HepG2 (cell line): ENCODE measurements around the gene ZBTB47. TPM values are rescaled to one million over a fixed set of nuclear protein-coding genes. Genes with fewer than 3 reads are reported as not detected.

Experiments used
- AFF4 ChIP-seq: sonication (generic); formaldehyde crosslinking; IDR thresholded peaks from 2 replicates; pipeline ENCODE4 v1.4.0; 2020; ENCODE audit warnings: missing genetic modification reagents
- CBX1 ChIP-seq: IDR thresholded peaks from one replicate; pipeline ENCODE4 v1.6.1; 2016; ENCODE audit warnings: antibody characterized with exemption, low read depth
- MAX ChIP-seq: IDR thresholded peaks from 2 replicates; pipeline ENCODE4 v1.6.1; 2012; ENCODE audit warnings: inconsistent platforms
- ONECUT2 ChIP-seq: sonication (generic); formaldehyde crosslinking; IDR thresholded peaks from 2 replicates; pipeline ENCODE4 v1.4.0; 2020; ENCODE audit warnings: missing genetic modification reagents
- SNAPC2 ChIP-seq: sonication (generic); formaldehyde crosslinking; IDR thresholded peaks from 2 replicates; pipeline ENCODE4 v1.8.1; 2022; ENCODE audit warnings: mild to moderate bottlenecking, missing genetic modification reagents
- ZBTB26 ChIP-seq: IDR thresholded peaks from 2 replicates; pipeline ENCODE4 v1.6.1; 2016; ENCODE audit warnings: missing compliant biosample characterization, missing genetic modification reagents, borderline replicate concordance
- ZNF441 ChIP-seq: sonication (generic); formaldehyde crosslinking; IDR thresholded peaks from 2 replicates; pipeline ENCODE4 v1.7.0; 2021; ENCODE audit warnings: missing genetic modification reagents, borderline replicate concordance
- ZNF639 ChIP-seq: conservative IDR thresholded peaks from 2 replicates; pipeline ENCODE4 v1.6.1; 2018; ENCODE audit warnings: missing genetic modification reagents
- ZNF780A ChIP-seq: sonication (generic); formaldehyde crosslinking; IDR thresholded peaks from 2 replicates; pipeline ENCODE4 v1.8.0; 2022; ENCODE audit warnings: mild to moderate bottlenecking, missing genetic modification reagents, moderate library complexity
- polyA plus RNA-seq, 8 experiments: library from polyadenylated mRNA; depleted of rRNA in 3 of 8; stranded (reverse) in 7 of 8; unstranded in 1 of 8; fragments of >200 nt; fragmentation: Illumina TruSeq in 4 of 8; extraction: Trizol in 4 of 8; gene quantifications; 2 replicates each; pipeline versions ENCODE4 v1.2.1 to v1.2.3, GENCODE V29; 2011 to 2016; ENCODE audit warnings: low read depth in 4 of 8, missing spikeins in 1 of 8, mixed read lengths in 1 of 8; ENCODE audit not compliant: insufficient read depth in 1 of 8
- total RNA-seq, 5 experiments: library from RNA; depleted of rRNA; stranded (reverse); fragments of >200 nt; fragmentation: Illumina TruSeq; extraction: Trizol; gene quantifications; 2 replicates each; pipeline ENCODE4 v1.2.3, GENCODE V29; 2016; ENCODE audit warnings: low read depth in 1 of 5

The ZBTB47 gene
- total and polyA plus RNA-seq, 2 of the 13 experiments (the other 11 are each of a cell fraction or from before 2014, with no cell fraction given) = 1.5 to 3.1 TPM

- no peak for TF ChIP-seq ZNF441 (CRISPR knock-in tag)
- TF ChIP-seq AFF4 (CRISPR knock-in tag) = no peak
- TF ChIP-seq ZBTB26 (CRISPR knock-in tag) = no peak
- no peak for TF ChIP-seq CBX1
- no peak for TF ChIP-seq MAX
- TF ChIP-seq ZNF780A (CRISPR knock-in tag) = no peak
- TF ChIP-seq ONECUT2 = no peak
- TF ChIP-seq ZNF639 (CRISPR knock-in tag) = no peak
- TF ChIP-seq SNAPC2 (CRISPR knock-in tag) = no peak
Observed at GRCh38 chr3:42683875-42684598, 30.5 kb downstream of the ZBTB47 start (continued).
